Measurements from ENCODE around the gene VAC14.

Gene VAC14

DNA sequence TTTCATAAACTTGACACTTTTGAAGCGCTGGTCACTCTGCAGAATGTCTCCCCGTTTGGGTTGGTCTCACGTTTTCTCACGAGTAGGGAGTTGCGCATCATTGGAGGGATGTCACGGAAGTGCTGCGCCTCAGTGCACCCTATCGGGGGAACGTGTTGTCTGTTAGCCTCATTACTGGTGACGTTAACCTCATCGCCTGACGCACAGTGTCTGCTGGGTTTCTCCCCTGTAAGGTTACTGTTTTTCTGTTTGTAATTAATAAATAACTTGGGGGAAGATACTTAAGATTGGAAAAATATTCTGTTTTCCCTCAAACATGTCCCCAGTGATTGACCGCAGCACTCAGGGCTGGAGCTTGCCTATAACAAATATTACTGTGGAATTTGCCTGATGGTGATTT lies 26.7 kb downstream of the VAC14 start:
- H3K27ac ChIP-seq, result no peak overlapping the region
- TF ChIP-seq, protein P1, sequence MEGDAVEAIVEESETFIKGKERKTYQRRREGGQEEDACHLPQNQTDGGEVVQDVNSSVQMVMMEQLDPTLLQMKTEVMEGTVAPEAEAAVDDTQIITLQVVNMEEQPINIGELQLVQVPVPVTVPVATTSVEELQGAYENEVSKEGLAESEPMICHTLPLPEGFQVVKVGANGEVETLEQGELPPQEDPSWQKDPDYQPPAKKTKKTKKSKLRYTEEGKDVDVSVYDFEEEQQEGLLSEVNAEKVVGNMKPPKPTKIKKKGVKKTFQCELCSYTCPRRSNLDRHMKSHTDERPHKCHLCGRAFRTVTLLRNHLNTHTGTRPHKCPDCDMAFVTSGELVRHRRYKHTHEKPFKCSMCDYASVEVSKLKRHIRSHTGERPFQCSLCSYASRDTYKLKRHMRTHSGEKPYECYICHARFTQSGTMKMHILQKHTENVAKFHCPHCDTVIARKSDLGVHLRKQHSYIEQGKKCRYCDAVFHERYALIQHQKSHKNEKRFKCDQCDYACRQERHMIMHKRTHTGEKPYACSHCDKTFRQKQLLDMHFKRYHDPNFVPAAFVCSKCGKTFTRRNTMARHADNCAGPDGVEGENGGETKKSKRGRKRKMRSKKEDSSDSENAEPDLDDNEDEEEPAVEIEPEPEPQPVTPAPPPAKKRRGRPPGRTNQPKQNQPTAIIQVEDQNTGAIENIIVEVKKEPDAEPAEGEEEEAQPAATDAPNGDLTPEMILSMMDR (conservative IDR thresholded peaks at IDR 0.05), result no peak

DNA sequence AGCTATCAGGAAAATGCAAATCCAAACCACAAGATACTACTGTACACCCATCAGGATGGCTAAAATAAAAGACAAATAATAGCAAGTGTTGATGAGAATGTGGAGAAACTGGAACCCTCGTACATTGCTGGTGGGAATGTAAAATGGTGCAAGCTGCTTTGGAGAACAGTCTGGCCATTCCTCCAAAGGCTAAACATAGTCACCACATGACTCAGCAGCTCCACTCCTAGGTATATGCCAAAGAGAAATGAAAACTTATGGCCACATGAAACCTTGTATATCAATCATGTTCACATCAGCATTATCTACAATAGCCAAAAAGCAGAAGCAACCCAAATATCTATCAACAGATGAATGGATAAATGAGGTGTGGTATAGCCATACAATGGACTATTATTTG lies 28.5 kb downstream of the VAC14 start:
- no peak overlapping the region for H3K27ac ChIP-seq
- TF ChIP-seq, protein P1 (conservative IDR thresholded peaks at IDR 0.05), result no peak

DNA sequence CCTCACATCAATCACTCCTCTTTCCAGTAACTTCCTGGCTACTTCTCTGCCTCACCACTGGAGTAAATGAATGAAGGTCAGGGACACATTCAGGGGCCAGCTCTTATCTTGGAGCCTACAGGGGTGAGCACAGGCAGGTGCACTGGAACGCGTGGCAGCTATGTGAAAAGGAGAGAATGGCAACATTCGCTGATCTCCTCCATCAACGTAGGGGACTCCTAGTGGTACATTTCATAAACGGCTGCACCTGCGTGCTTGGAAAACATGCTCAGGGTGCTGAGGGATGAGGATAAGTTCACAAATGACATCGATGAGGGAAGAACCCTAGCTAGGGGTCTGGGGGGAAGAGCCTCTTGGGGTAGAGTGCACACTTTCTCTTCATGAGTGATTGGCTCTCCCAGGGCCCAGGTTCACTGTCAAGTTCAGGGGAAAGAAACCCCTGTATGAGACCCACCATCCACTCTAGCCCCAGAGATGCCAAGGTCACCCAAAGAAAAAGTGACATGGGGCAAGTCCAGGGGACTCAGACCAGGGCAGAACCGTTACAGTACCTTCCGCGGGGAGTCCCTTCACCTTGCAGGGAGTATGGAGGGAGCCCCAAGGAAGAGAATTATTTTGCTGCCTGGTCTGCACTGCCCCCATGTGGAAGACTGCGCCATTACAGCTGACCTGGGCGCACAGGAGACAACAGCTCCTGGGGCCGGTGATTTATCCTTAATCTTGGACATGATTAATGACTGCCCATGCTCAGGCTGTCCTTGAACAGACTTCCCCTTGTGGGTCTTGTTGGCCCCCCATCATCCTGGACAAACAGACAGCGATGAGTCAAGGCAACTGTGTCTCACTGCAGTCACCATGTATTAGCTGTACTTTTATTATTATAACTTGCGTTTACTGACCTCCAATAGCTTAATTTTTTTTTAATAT lies 30.1 kb downstream of the VAC14 start:
- TF ChIP-seq, protein P1 (conservative IDR thresholded peaks at IDR 0.05), result peak; percentile 86

DNA sequence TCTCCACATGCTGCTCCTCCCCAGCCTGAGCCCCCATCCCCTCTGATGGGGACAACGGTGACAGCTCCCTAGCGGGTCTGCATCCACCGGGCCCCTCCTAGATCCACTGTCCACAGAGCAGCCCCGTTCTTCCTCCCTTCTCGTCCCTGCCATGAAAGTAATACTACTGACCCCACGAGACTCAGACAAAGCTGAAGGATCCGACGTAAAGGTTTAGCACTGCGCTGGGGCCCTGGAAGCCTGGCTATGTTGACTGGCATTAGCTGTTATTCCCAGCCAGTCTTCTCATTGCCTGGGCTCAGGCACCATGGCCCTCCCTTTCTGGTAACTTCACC lies 30.7 kb downstream of the VAC14 start:
- no peak overlapping the region for H3K27ac ChIP-seq
- TF ChIP-seq, protein P1 (conservative IDR thresholded peaks at IDR 0.05), result no peak

More for the DNA sequence above, 30.1 kb downstream of the VAC14 start:
- H3K27ac ChIP-seq, result no peak overlapping the region

DNA sequence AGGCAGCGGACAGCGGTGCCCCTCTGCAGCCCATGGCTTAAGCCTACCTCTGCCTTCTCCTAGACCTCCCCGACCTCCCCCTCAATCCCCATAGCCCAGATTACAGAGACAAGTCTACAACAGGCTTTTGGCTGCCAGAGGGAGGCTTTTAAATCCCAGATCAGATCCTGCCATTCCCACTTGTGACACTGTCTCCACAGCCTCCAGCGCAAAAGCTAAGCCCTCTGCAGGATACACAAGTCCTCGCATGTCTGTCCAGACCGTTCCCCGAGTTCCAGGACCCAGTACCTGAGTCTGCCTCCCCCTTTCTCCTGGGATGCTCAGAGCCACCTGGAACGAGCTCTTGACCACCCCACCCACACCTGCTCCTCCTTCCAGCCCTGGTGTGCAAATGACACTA lies 31.2 kb downstream of the VAC14 start:
- TF ChIP-seq, protein P1 (conservative IDR thresholded peaks at IDR 0.05), result no peak
- no peak overlapping the region for H3K27ac ChIP-seq

DNA sequence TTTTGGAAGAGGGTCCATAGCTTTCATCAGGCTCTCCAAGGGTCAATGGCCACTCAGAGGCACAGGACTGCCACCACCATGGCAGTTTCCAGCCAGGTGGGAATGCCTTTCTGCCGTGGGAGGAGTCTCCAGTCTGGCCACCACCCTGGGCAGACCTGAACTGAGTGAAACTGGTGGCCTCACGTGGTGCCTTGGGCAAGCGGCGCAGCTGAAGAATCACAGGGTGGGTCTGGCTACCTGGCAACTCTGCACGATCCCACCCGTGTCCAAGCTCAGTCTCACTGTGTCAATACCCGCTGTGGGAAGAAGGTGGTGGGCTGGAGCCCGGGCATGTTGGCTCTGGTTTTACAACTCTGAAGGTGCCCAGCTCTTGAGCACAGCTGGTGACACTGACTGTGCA lies 31.8 kb downstream of the VAC14 start:
- TF ChIP-seq, protein P1 (conservative IDR thresholded peaks at IDR 0.05), result no peak
- H3K27ac ChIP-seq, result no peak overlapping the region

DNA sequence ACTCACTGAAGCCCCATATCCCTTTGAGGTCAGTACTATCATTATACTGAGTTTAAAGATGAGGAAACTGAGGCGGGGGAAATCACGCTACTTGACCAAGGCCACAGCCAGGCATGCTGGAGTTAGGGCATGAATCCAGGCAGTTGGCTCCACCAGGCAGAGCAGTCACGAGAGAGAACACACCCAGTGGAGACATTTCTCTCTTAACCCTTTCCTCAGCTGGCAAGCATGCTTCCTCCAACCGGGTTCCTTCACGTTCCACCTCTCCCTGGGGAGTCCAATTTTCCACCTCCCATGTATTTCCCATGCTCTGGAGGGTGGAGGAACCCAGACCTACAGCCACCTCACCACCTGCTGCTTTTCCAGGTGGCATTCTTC lies 32.8 kb downstream of the VAC14 start:
- TF ChIP-seq, protein P1 (conservative IDR thresholded peaks at IDR 0.05), result no peak
- no peak overlapping the region for H3K27ac ChIP-seq
